ENCODE data around the gene STPG4. TPM values are rescaled to one million over a fixed set of nuclear protein-coding genes. Genes with fewer than 3 reads are reported as not detected.

STPG4 gene
- total and polyA plus RNA-seq, 4 donors: 0.06 to 1.0 (median 0.20) TPM

DNA sequence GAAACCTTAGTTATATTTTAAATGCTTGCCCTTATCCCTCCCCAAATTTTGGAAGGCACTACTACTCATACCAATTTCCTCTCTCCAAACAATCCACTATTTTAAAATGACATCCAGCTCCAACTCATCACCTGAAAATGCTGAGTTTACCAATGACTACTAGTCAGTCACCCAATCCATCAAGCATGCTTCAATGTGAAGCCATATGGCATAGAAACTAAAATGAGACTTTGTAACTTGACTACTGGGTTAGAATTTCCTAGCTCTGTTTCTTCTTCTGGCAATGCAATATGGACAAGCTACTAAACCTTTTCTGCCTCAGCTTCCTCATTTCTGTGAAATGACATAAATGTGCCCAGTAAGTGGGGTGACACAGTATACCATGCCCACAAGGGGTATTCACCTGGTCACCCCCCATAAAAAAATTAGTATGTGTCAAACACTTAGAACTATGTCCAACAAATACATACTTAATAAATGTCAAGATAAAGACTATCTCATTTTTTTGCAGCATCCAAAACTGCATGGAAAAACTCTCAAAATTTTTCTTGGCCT lies 10.0 kb upstream of the STPG4 start:
- peaks cover 7 to 39% (median 20%) of the 10 kb centered on the region in 4 donors for H3K36me3 ChIP-seq (ENCODE audit: control insufficient read depth in 4 of 4, insufficient read depth in 4 of 4, low read length in 4 of 4)
- H3K9me3 ChIP-seq (ENCODE audit: control insufficient read depth in 4 of 4, insufficient read depth in 3 of 4, low read length in 3 of 4): no peaks in the 10 kb centered on the region
- no peak overlapping the region for H3K9ac ChIP-seq (ENCODE audit: insufficient read depth in 1 of 2, low read length in 2 of 2)
- H3K4me3 ChIP-seq: no peak overlapping the region
- no peak for ATAC-seq (ENCODE audit: insufficient read depth, low FRiP score)
- peaks cover 0 to 14% (median 0%) of the 10 kb centered on the region in 5 donors for H3K4me1 ChIP-seq (ENCODE audit: control insufficient read depth in 5 of 5, insufficient read depth in 5 of 5, low read length in 5 of 5)
- no peak for DNase-seq
- H3K27me3 ChIP-seq (ENCODE audit: control insufficient read depth in 3 of 3, insufficient read depth in 3 of 3, low read length in 2 of 3): no peaks in the 10 kb centered on the region
- TF ChIP-seq, protein P1, sequence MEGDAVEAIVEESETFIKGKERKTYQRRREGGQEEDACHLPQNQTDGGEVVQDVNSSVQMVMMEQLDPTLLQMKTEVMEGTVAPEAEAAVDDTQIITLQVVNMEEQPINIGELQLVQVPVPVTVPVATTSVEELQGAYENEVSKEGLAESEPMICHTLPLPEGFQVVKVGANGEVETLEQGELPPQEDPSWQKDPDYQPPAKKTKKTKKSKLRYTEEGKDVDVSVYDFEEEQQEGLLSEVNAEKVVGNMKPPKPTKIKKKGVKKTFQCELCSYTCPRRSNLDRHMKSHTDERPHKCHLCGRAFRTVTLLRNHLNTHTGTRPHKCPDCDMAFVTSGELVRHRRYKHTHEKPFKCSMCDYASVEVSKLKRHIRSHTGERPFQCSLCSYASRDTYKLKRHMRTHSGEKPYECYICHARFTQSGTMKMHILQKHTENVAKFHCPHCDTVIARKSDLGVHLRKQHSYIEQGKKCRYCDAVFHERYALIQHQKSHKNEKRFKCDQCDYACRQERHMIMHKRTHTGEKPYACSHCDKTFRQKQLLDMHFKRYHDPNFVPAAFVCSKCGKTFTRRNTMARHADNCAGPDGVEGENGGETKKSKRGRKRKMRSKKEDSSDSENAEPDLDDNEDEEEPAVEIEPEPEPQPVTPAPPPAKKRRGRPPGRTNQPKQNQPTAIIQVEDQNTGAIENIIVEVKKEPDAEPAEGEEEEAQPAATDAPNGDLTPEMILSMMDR (IDR thresholded peaks at IDR 0.05; ENCODE audit: control extremely low read depth, extremely low read depth): no peak
- H3K27ac ChIP-seq (ENCODE audit: low read depth in 1 of 2, low read length in 1 of 2): no peak overlapping the region

- Histone ChIP-seq H3K4me1 (ENCODE audit: control insufficient read depth in 5 of 5, insufficient read depth in 5 of 5, low read length in 5 of 5) (peaks cover 0 to 9% (median 0%) of the 10 kb centered on the region in 5 donors), H3K9ac (ENCODE audit: insufficient read depth in 1 of 2, low read length in 2 of 2) (no peak overlapping the region), H3K27me3 (ENCODE audit: control insufficient read depth in 3 of 3, insufficient read depth in 3 of 3, low read length in 2 of 3) (no peaks in the 10 kb centered on the region), H3K36me3 (ENCODE audit: control insufficient read depth in 4 of 4, insufficient read depth in 4 of 4, low read length in 4 of 4) (peaks cover 10 to 49% (median 24%) of the 10 kb centered on the region in 4 donors), H3K9me3 (ENCODE audit: control insufficient read depth in 4 of 4, insufficient read depth in 3 of 4, low read length in 3 of 4) (no peaks in the 10 kb centered on the region), H3K27ac (ENCODE audit: low read depth in 1 of 2, low read length in 1 of 2) (no peak overlapping the region), H3K4me3 (no peak overlapping the region)
- DNase-seq (no peak), ATAC-seq (ENCODE audit: insufficient read depth, low FRiP score) (no peak)
- TF ChIP-seq, protein P1 (IDR thresholded peaks at IDR 0.05; ENCODE audit: control extremely low read depth, extremely low read depth): no peak
- WGBS, 2 donors: 79 to 92% methylated on average over 3 of the region's 3 CpGs
Measured at GRCh38 chr2:47162780-47163179, 7.7 kb upstream of the STPG4 start.

DNA sequence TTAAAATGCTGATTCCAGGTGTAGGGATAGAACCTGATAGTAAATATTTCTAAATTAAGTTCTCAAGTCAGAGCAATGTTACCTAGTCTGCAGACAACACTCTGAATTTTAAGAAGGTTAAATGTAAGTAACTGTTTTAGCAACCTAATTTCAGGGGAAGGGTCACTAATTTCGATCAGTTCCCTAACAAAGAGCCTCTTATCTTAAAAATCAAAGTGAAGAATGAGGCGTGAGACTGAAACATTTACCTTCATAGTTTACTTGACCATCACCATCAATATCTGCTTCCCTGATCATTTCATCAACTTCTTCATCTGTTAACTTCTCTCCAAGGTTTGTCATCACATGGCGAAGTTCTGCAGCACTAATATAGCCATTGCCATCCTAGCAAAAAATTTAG lies 6.4 kb upstream of the STPG4 start:
- Histone ChIP-seq H3K4me3 (no peak overlapping the region), H3K9ac (ENCODE audit: insufficient read depth in 1 of 2, low read length in 2 of 2) (no peak overlapping the region), H3K4me1 (ENCODE audit: control insufficient read depth in 5 of 5, insufficient read depth in 5 of 5, low read length in 5 of 5) (peaks cover 0 to 9% (median 0%) of the 10 kb centered on the region in 5 donors), H3K9me3 (ENCODE audit: control insufficient read depth in 4 of 4, insufficient read depth in 3 of 4, low read length in 3 of 4) (no peaks in the 10 kb centered on the region), H3K36me3 (ENCODE audit: control insufficient read depth in 4 of 4, insufficient read depth in 4 of 4, low read length in 4 of 4) (peaks cover 10 to 46% (median 23%) of the 10 kb centered on the region in 4 donors), H3K27ac (ENCODE audit: low read depth in 1 of 2, low read length in 1 of 2) (no peak overlapping the region), H3K27me3 (ENCODE audit: control insufficient read depth in 3 of 3, insufficient read depth in 3 of 3, low read length in 2 of 3) (no peaks in the 10 kb centered on the region)
- TF ChIP-seq, protein P1 (IDR thresholded peaks at IDR 0.05; ENCODE audit: control extremely low read depth, extremely low read depth): no peak
- 88 to 94% methylated on average over 3 of the region's 3 CpGs for WGBS, 2 donors
- DNase-seq (no peak), ATAC-seq (ENCODE audit: insufficient read depth, low FRiP score) (no peak)

GRCh38 chr2:47160660-47161059 lies 5.6 kb upstream of the STPG4 start:
- peaks cover 10 to 50% (median 23%) of the 10 kb centered on the region in 4 donors for H3K36me3 ChIP-seq (ENCODE audit: control insufficient read depth in 4 of 4, insufficient read depth in 4 of 4, low read length in 4 of 4)
- TF ChIP-seq, protein P1 (IDR thresholded peaks at IDR 0.05; ENCODE audit: control extremely low read depth, extremely low read depth): no peak
- 97 to 100% methylated on average over 1 of the region's 1 CpG for WGBS, 2 donors

More at GRCh38 chr2:47160660-47161059, 5.6 kb upstream of the STPG4 start:
- DNase-seq (no peak), ATAC-seq (ENCODE audit: insufficient read depth, low FRiP score) (no peak)
- H3K9me3 ChIP-seq (ENCODE audit: control insufficient read depth in 4 of 4, insufficient read depth in 3 of 4, low read length in 3 of 4): no peaks in the 10 kb centered on the region
- no peak overlapping the region for H3K27ac ChIP-seq (ENCODE audit: low read depth in 1 of 2, low read length in 1 of 2)
- peaks cover 0 to 7% (median 0%) of the 10 kb centered on the region in 5 donors for H3K4me1 ChIP-seq (ENCODE audit: control insufficient read depth in 5 of 5, insufficient read depth in 5 of 5, low read length in 5 of 5)
- H3K4me3 ChIP-seq: no peak overlapping the region
- H3K9ac ChIP-seq (ENCODE audit: insufficient read depth in 1 of 2, low read length in 2 of 2): no peak overlapping the region
- H3K27me3 ChIP-seq (ENCODE audit: control insufficient read depth in 3 of 3, insufficient read depth in 3 of 3, low read length in 2 of 3): no peaks in the 10 kb centered on the region

All from lung (tissue), 12 donors.